ENCODE measurements around the gene ARL5B. TPM values are rescaled to one million over a fixed set of nuclear protein-coding genes. Genes with fewer than 3 reads are reported as not detected.

ARL5B gene
- total and polyA plus RNA-seq, 9 of the 15 experiments (the other 6 are each of a cell fraction or from before 2014, with no cell fraction given), result 4.1 to 22.2 (median 15.1) TPM

GRCh38 chr10:18651324-18652007 is 7.8 kb upstream of the ARL5B start, which contains the start of gene NSUN6:
Gene NSUN6, minus strand, starts transcription at chr10:18651587. Its CDS starts 384 bp downstream, at chr10:18651203.
- DNase-seq (ENCODE audit: extremely low read depth in 1 of 4, low spot score in 3 of 4), result peak; percentile 88 to 95 (median 89)
- in situ Hi-C loops (cut with MboI), result no loop called here
- TF ChIP-seq YBX1 (IDR thresholded peaks at IDR 0.05), result no peak
- no peak for TF ChIP-seq ZNF354B (CRISPR knock-in tag; IDR thresholded peaks at IDR 0.05)
- TF ChIP-seq PHB2 (IDR thresholded peaks at IDR 0.05; ENCODE audit: low read depth), result no peak
- peak; percentile 98 for TF ChIP-seq CREM (IDR thresholded peaks at IDR 0.05; ENCODE audit: low read depth)
- peak; percentile 4 for TF ChIP-seq CTCFL (IDR thresholded peaks at IDR 0.05; ENCODE audit: borderline replicate concordance, insufficient read depth, low read depth, low read length, poor library complexity, severe bottlenecking)
- TF ChIP-seq TARDBP (IDR thresholded peaks at IDR 0.05), result 0 out of 2 replicates have a peak, but pooled peaks have one; percentile 4
- TF ChIP-seq GABPB1 (CRISPR knock-in tag; IDR thresholded peaks at IDR 0.05), result peak; percentile 94
- no peak for TF ChIP-seq TRIM25 (IDR thresholded peaks at IDR 0.05; ENCODE audit: borderline replicate concordance)
- TF ChIP-seq C11orf30 (IDR thresholded peaks at IDR 0.05; ENCODE audit: low read depth), result peak; percentile 92
- TF ChIP-seq SRSF7 (optimal IDR thresholded peaks at IDR 0.05; ENCODE audit: low read depth, low read length), result no peak
- no peak for TF ChIP-seq XRCC4 (IDR thresholded peaks at IDR 0.05; ENCODE audit: extremely low read depth, insufficient read depth, insufficient read length)
- no peak for TF ChIP-seq BDP1 (IDR thresholded peaks at IDR 0.05; ENCODE audit: insufficient read depth, insufficient read length)
- TF ChIP-seq TCF3 (CRISPR knock-in tag; IDR thresholded peaks at IDR 0.05), result no peak
- 0 out of 2 replicates have a peak, but pooled peaks have one; percentile 31 for TF ChIP-seq ESRRA (IDR thresholded peaks at IDR 0.05; ENCODE audit: borderline replicate concordance, low read depth)
- TF ChIP-seq RFX1 (IDR thresholded peaks at IDR 0.05), result no peak
- TF ChIP-seq KLF6 (CRISPR knock-in tag; IDR thresholded peaks at IDR 0.05; ENCODE audit: borderline replicate concordance), result no peak
- TF ChIP-seq RAD21 (CRISPR knock-in tag; conservative IDR thresholded peaks at IDR 0.05 in 1 of 2, IDR thresholded peaks at IDR 0.05 in 1 of 2), result no peak; a peak in 1 of 4 replicates
- no peak for TF ChIP-seq ZSCAN32 (CRISPR knock-in tag; IDR thresholded peaks at IDR 0.05)
- peak; percentile 96 for TF ChIP-seq EP400 (IDR thresholded peaks at IDR 0.05)
- TF ChIP-seq ATF7 (IDR thresholded peaks at IDR 0.05), result peak; percentile 86

More at GRCh38 chr10:18651324-18652007, 7.8 kb upstream of the ARL5B start, which contains the start of gene NSUN6:
- intact Hi-C loops (cut with micrococcal nuclease), result loop anchor here (1.0 kb wide), 2 partner anchors 8 to 68 kb away; partner anchors contain the start of gene ARL5B
- H3K36me3 ChIP-seq (ENCODE audit: control insufficient read depth, insufficient read depth, low read length), result peaks cover 19% of the 10 kb centered on the region; the same call in 2 of the 3 replicates
- WGBS (ENCODE audit: insufficient coverage, low coverage, missing lambda C conversion rate), result 0% methylated on average over 38 of the region's 39 CpGs
- H3K9me1 ChIP-seq (ENCODE audit: control insufficient read depth, insufficient read depth, low read length), result no peaks in the 10 kb centered on the region
- H3K27me3 ChIP-seq (ENCODE audit: control insufficient read depth in 2 of 2, insufficient read depth in 2 of 2, low read length in 2 of 2), result no peaks in the 10 kb centered on the region
- peak within 1 kb of the TSS; percentile 69 for H3K4me3 ChIP-seq
- peak within 1 kb of the TSS; percentile 86 to 91 for H3K9ac ChIP-seq (ENCODE audit: insufficient read depth in 1 of 2, low read depth in 2 of 2, low read length in 2 of 2)
- CTCF ChIA-PET (ENCODE audit: low intra/inter-chr PET ratio), result no interaction called here
- BruUV-seq (replicated peaks), result no TSS peak
- peak; percentile 82 for FAIRE-seq
- H2AFZ ChIP-seq (ENCODE audit: low read depth, low read length), result peak within 1 kb of the TSS; percentile 86
- peak; percentile 88 for ATAC-seq
- POLR2A ChIA-PET, result interaction anchor here (0.5 kb wide), 1 partner anchor 362 kb away, joined by 3 read pairs; no protein-coding TSS in a partner anchor
- H3K4me1 ChIP-seq (replicated peaks in 1 of 2; ENCODE audit: control insufficient read depth in 2 of 2, insufficient read depth in 2 of 2, low read length in 2 of 2), result peaks cover 0 to 7% of the 10 kb centered on the region in 2 experiments; a peak in 2 of 5 replicates
- H3K4me2 ChIP-seq (ENCODE audit: insufficient read depth, low read length), result peak within 1 kb of the TSS; percentile 95
- H4K20me1 ChIP-seq (replicated peaks; ENCODE audit: control insufficient read depth, insufficient read depth, low read length), result no peaks in the 10 kb centered on the region
- peak within 1 kb of the TSS; percentile 92 for H3K27ac ChIP-seq (ENCODE audit: extremely low read depth, low read depth, low read length)
- H3K79me2 ChIP-seq (ENCODE audit: control insufficient read depth, insufficient read depth, low read length), result peaks cover 48% of the 10 kb centered on the region
- no peaks in the 10 kb centered on the region for H3K9me3 ChIP-seq (replicated peaks; ENCODE audit: control insufficient read depth, insufficient read depth, low read depth, low read length)
